GM12892 (cell line): ENCODE data around the gene FLT1.

Experiments used
- POLR2A ChIP-seq: IDR thresholded peaks from 2 replicates; pipeline ENCODE4 v1.6.1; 2011; ENCODE audit warnings: low read depth, low read length, control low read depth
- POLR2AphosphoS5 ChIP-seq: IDR thresholded peaks from 2 replicates; pipeline ENCODE4 v1.6.1; 2011; ENCODE audit warnings: low read depth, low read length, control low read depth

DNA sequence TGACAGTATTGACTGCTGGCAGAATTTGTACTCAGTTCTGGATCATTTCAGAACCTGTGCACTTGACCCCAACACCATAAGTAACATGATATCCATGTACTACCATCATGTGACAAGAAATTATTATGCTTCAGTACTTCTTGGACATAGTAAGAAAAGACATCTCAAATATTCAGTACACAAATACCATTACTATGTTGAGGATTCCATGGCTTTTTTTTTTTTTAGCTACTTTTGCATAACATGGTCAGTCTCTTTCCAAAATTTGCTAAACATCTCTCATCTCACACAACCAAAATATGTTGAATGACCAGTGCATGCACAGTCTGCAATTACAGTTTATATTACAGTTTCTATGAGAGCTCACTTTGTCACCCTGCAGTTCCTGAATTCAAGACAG, 85.3 kb downstream of the FLT1 start:
- TF ChIP-seq POLR2A (no peak), POLR2AphosphoS5 (no peak)
